ENCODE measurements around the gene GIMAP8.

DNA sequence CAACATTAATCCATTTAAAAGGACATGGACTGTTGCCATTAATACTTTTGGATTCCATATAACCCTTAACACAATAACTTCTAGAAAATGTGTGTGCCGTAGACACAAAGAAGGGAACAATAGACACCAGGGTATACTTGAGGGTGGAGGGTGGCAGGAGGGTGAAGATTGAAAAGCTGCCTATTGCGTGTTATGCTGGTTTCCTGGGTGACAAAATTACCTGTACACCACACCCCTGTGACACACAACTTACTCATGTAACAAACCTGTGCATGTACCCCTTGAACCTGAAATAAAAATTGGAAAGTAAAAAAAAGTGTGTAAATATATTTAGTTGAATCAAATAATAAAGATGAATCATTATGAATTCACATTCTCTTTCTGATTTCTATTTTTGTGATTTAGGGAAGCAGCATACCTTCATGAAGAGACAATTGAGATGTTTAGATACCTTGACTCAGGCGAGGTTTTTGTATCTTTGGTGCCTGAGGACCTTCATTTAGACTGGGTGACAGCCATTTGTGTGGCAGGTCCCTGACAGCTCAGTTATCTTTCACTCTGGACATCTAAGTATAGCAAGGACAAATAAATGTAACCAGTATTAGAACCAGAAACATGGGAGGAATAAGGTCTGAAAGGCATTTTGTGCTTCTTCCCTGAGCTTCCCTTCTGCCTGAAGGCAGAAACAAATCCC is 28.7 kb downstream of the GIMAP8 start:
- TF ChIP-seq POLR2A (IDR thresholded peaks at IDR 0.05), result no peak
- no peak for TF ChIP-seq CTCF (IDR thresholded peaks at IDR 0.05)
